ENCODE measurements around the gene LUC7L3. TPM values are rescaled to one million over a fixed set of nuclear protein-coding genes. Genes with fewer than 3 reads are reported as not detected.

Gene LUC7L3
- total RNA-seq, 1 experiment from 2014 or later: 154 TPM

- Histone ChIP-seq H3K23me2 (ENCODE audit: insufficient read length, low read depth, low read length, poor library complexity, severe bottlenecking) (peaks cover 5% of the 10 kb centered on the region), H3K27me3 (ENCODE audit: insufficient read depth, low read length) (no peaks in the 10 kb centered on the region), H2AFZ (ENCODE audit: low read length) (no peak overlapping the region), H4K20me1 (ENCODE audit: control insufficient read depth, insufficient read depth, insufficient read length) (no peaks in the 10 kb centered on the region), H3K4ac (ENCODE audit: low read depth, low read length) (no peak overlapping the region), H3K79me1 (ENCODE audit: insufficient read depth, low read depth, low read length, poor library complexity, severe bottlenecking) (peaks cover 2% of the 10 kb centered on the region), H2BK5ac (ENCODE audit: insufficient read length, low read length) (no peak overlapping the region), H3K14ac (ENCODE audit: insufficient read depth, low read length) (no peak overlapping the region), H4K91ac (ENCODE audit: insufficient read length, low read depth, low read length) (no peak overlapping the region), H3K23ac (ENCODE audit: insufficient read length, low read depth, low read length) (no peak overlapping the region), H3K9me3 (ENCODE audit: control insufficient read depth, low read depth, low read length) (no peaks in the 10 kb centered on the region), H3K4me2 (ENCODE audit: insufficient read depth, insufficient read length, low read length) (no peak overlapping the region), H2AK5ac (ENCODE audit: insufficient read length, low read length) (no peak overlapping the region), H3T11ph (ENCODE audit: low read length) (no peak overlapping the region), H2BK12ac (ENCODE audit: insufficient read length, low read depth, low read length) (no peak overlapping the region), H3K9ac (ENCODE audit: extremely low read depth, insufficient read length, low read length) (no peak overlapping the region), H3K4me1 (ENCODE audit: insufficient read depth, low read length) (no peaks in the 10 kb centered on the region; the same call in 1 of the 2 replicates), H4K8ac (replicated peaks; ENCODE audit: insufficient read length, low read depth, low read length) (no peak overlapping the region), H3K27ac (ENCODE audit: insufficient read length, low read depth, low read length) (no peak overlapping the region), H4K5ac (ENCODE audit: insufficient read length, low read depth, low read length) (no peak overlapping the region), H3K56ac (ENCODE audit: insufficient read length, low read depth, low read length) (no peak overlapping the region), H2BK20ac (ENCODE audit: low read depth, low read length, poor library complexity, severe bottlenecking) (no peak overlapping the region), H2BK15ac (ENCODE audit: low read depth, low read length) (no peak overlapping the region), H2BK120ac (ENCODE audit: low read depth, low read length, poor library complexity, severe bottlenecking) (no peak overlapping the region), H3K79me2 (ENCODE audit: insufficient read depth, low read length) (no peaks in the 10 kb centered on the region), H3K18ac (ENCODE audit: insufficient read length, low read depth, low read length) (no peak overlapping the region)
- DNase-seq: no peak
- peaks cover 0 to 4% (median 0%) of the 10 kb centered on the region in 3 experiments; a peak in 2 of 7 replicates for H3K36me3 Mint-ChIP-seq (ENCODE audit: insufficient read depth in 1 of 3, low read depth in 3 of 3)
- no peaks in the 10 kb centered on the region; the same call in 1 of the 2 replicates for H3K27me3 Mint-ChIP-seq (ENCODE audit: low read depth)
- WGBS (ENCODE audit: extremely low coverage, insufficient read length, low lambda C conversion rate): no CpG with 5 or more reads among the region's 4 CpGs
- H3K4me3 Mint-ChIP-seq: no peak overlapping the region
- H3K4me1 Mint-ChIP-seq: peaks cover 24 to 28% of the 10 kb centered on the region in 2 experiments
- H3K27ac Mint-ChIP-seq: peak overlapping the region in 1 of 3 experiments; percentile 34; a peak in 1 of 7 replicates
- H3K9me3 Mint-ChIP-seq: no peaks in the 10 kb centered on the region
- TF ChIP-seq CTCF (conservative IDR thresholded peaks at IDR 0.05): no peak
Measured at GRCh38 chr17:50710650-50711049, 8.8 kb upstream of the LUC7L3 start.
